Measurements from ENCODE around the gene MBD1. TPM values are rescaled to one million over a fixed set of nuclear protein-coding genes. Genes with fewer than 3 reads are reported as not detected.

Gene MBD1
- total RNA-seq, 1 experiment from 2014 or later = 70.8 TPM

- CTCF ChIA-PET = interaction anchor here (0.5 kb wide), 1 partner anchor 96 kb away, joined by 3 read pairs; no protein-coding TSS in a partner anchor
Measured at GRCh38 chr18:50266248-50266704, 15.0 kb downstream of the MBD1 start, which contains the start of gene CFAP53. Gene CFAP53, minus strand, starts transcription at chr18:50266495. Its CDS starts 91 bp downstream, at chr18:50266404.

GRCh38 chr18:50262977-50263376 is 18.3 kb downstream of the MBD1 start:
- peaks cover 10% of the 10 kb centered on the region for H3K27me3 ChIP-seq (replicated peaks; ENCODE audit: insufficient read depth, low read depth, low read length, poor library complexity)
- intact Hi-C loops (cut with micrococcal nuclease; ENCODE audit: unreplicated experiment) = no loop called here
- H3K4me1 ChIP-seq (ENCODE audit: insufficient read depth, low read length, poor library complexity, severe bottlenecking) = peaks cover 5% of the 10 kb centered on the region
- ChIA-PET CTCF (no interaction called here), POLR2A (ENCODE audit: low non-redundant PET) (no interaction called here)
- no peaks in the 10 kb centered on the region for H3K9me3 ChIP-seq (ENCODE audit: low read depth, low read length, poor library complexity, severe bottlenecking)
- no TSS peak for BruUV-seq (replicated peaks)
- TF ChIP-seq EZH2 (IDR thresholded peaks at IDR 0.05; ENCODE audit: borderline replicate concordance, low read depth, low read length, poor library complexity, severe bottlenecking) = no peak
- no peak for TF ChIP-seq CTCF (conservative IDR thresholded peaks at IDR 0.05; ENCODE audit: low read depth, low read length)
- H3K36me3 ChIP-seq (ENCODE audit: insufficient read depth, low read length, poor library complexity, severe bottlenecking) = no peaks in the 10 kb centered on the region
- no peak for DNase-seq (ENCODE audit: low spot score)
- H3K4me3 ChIP-seq (ENCODE audit: low read depth, low read length, poor library complexity, severe bottlenecking) = no peak overlapping the region
- H3K27ac ChIP-seq (ENCODE audit: low read depth, low read length, poor library complexity, severe bottlenecking) = no peak overlapping the region

More at GRCh38 chr18:50266248-50266704, 15.0 kb downstream of the MBD1 start, which contains the start of gene CFAP53:
- BruUV-seq (replicated peaks) = no TSS peak
- peak; percentile 87 for DNase-seq (ENCODE audit: low spot score)
- no peaks in the 10 kb centered on the region for H3K9me3 ChIP-seq (ENCODE audit: low read depth, low read length, poor library complexity, severe bottlenecking)
- no peak within 1 kb of the TSS for H3K27ac ChIP-seq (ENCODE audit: low read depth, low read length, poor library complexity, severe bottlenecking)
- H3K4me3 ChIP-seq (ENCODE audit: low read depth, low read length, poor library complexity, severe bottlenecking) = peak within 1 kb of the TSS; percentile 44
- intact Hi-C loops (cut with micrococcal nuclease; ENCODE audit: unreplicated experiment) = no loop called here
- peaks cover 7% of the 10 kb centered on the region for H3K36me3 ChIP-seq (ENCODE audit: insufficient read depth, low read length, poor library complexity, severe bottlenecking)
- H3K4me1 ChIP-seq (ENCODE audit: insufficient read depth, low read length, poor library complexity, severe bottlenecking) = peaks cover 5% of the 10 kb centered on the region
- no peak for TF ChIP-seq EZH2 (IDR thresholded peaks at IDR 0.05; ENCODE audit: borderline replicate concordance, low read depth, low read length, poor library complexity, severe bottlenecking)
- no peak for TF ChIP-seq CTCF (conservative IDR thresholded peaks at IDR 0.05; ENCODE audit: low read depth, low read length)
- peaks cover 10% of the 10 kb centered on the region for H3K27me3 ChIP-seq (replicated peaks; ENCODE audit: insufficient read depth, low read depth, low read length, poor library complexity)
- POLR2A ChIA-PET (ENCODE audit: low non-redundant PET) = no interaction called here

GRCh38 chr18:50250935-50251334 is 30.4 kb downstream of the MBD1 start:
- ChIA-PET CTCF (no interaction called here), POLR2A (ENCODE audit: low non-redundant PET) (no interaction called here)
- Histone ChIP-seq H3K27me3 (replicated peaks; ENCODE audit: insufficient read depth, low read depth, low read length, poor library complexity) (no peaks in the 10 kb centered on the region), H3K9me3 (ENCODE audit: low read depth, low read length, poor library complexity, severe bottlenecking) (no peaks in the 10 kb centered on the region), H3K27ac (ENCODE audit: low read depth, low read length, poor library complexity, severe bottlenecking) (no peak overlapping the region), H3K4me3 (ENCODE audit: low read depth, low read length, poor library complexity, severe bottlenecking) (no peak overlapping the region), H3K36me3 (ENCODE audit: insufficient read depth, low read length, poor library complexity, severe bottlenecking) (no peaks in the 10 kb centered on the region), H3K4me1 (ENCODE audit: insufficient read depth, low read length, poor library complexity, severe bottlenecking) (no peaks in the 10 kb centered on the region)
- DNase-seq (ENCODE audit: low spot score) = no peak
- no TSS peak for BruUV-seq (replicated peaks)
- TF ChIP-seq CTCF (conservative IDR thresholded peaks at IDR 0.05; ENCODE audit: low read depth, low read length) (no peak), EZH2 (IDR thresholded peaks at IDR 0.05; ENCODE audit: borderline replicate concordance, low read depth, low read length, poor library complexity, severe bottlenecking) (no peak)
- intact Hi-C loops (cut with micrococcal nuclease; ENCODE audit: unreplicated experiment) = no loop called here

All from A673 (cell line).